Stimulated activated effector memory CD8-positive, alpha-beta T cell treated with anti-CD3 and anti-CD28 coated beads, Interleukin-12 subunit alpha, Interleukin-12 subunit beta, amount 100 ng/mL, for 72 hours (primary cell): ENCODE measurements around the gene AQP2.

Experiments used
- ATAC-seq: fragments of 150-1000 bp; cut with Tn5 transposase; 2 replicates; pipeline ENCODE4 v1.10.0; 2021
- DNase-seq, 2 donors: peaks; one replicate each; pipeline ENCODE4 v3.0.0; 2021 to 2022; ENCODE audit warnings: low spot score in 2 of 2
- H3K27ac Mint-ChIP-seq: one replicate; pipeline ENCODE4 v1.8.0; 2022; ENCODE audit warnings: mild to moderate bottlenecking, mixed read lengths
- H3K36me3 Mint-ChIP-seq: one replicate; pipeline ENCODE4 v1.8.0; 2022; ENCODE audit warnings: mild to moderate bottlenecking, mixed read lengths
- H3K4me1 Mint-ChIP-seq: one replicate; pipeline ENCODE4 v1.8.0; 2022; ENCODE audit warnings: mixed read lengths
- H3K4me3 Mint-ChIP-seq: one replicate; pipeline ENCODE4 v1.8.0; 2022; ENCODE audit warnings: mild to moderate bottlenecking, mixed read lengths
- H3K9me3 Mint-ChIP-seq: one replicate; pipeline ENCODE4 v1.8.0; 2022; ENCODE audit warnings: mixed read lengths

AQP2 gene

GRCh38 chr12:49944046-49944445 lies 6.5 kb upstream of the AQP2 start:
- DNase-seq (no peak), ATAC-seq (no peak)
- no peaks in the 10 kb centered on the region for H3K36me3 Mint-ChIP-seq
- H3K4me1 Mint-ChIP-seq: peaks cover 30% of the 10 kb centered on the region
- peak overlapping the region; percentile 90 for H3K27ac Mint-ChIP-seq
- no peak overlapping the region for H3K4me3 Mint-ChIP-seq
- H3K9me3 Mint-ChIP-seq: no peaks in the 10 kb centered on the region

DNA sequence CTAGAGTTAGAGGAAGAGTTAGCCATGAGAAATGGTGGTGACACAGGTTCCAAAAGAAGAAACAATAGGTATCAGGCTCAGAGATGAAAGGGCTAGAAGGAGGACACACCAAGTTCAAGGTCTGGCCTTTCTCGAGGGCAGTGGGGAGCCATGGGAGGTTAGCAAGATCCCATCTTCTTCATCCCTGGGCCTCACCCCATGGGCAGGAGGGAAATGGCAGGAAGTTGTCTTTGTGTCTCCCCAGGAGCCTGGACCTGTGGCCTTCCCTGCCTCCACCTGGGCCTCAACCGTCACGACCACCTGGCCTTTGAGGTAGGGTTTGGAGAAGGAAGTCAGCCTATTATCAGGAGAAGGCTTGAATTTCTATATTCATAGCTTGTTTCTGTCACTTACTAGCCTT lies 5.8 kb upstream of the AQP2 start:
- Mint-ChIP-seq H3K4me3 (peak overlapping the region; percentile 67), H3K4me1 (peaks cover 30% of the 10 kb centered on the region), H3K27ac (peak overlapping the region; percentile 90)

GRCh38 chr12:49945394-49946080 lies 5.0 kb upstream of the AQP2 start:
- Mint-ChIP-seq H3K4me1 (peaks cover 30% of the 10 kb centered on the region), H3K9me3 (no peaks in the 10 kb centered on the region), H3K27ac (peak overlapping the region; percentile 90), H3K4me3 (peak overlapping the region; percentile 67), H3K36me3 (no peaks in the 10 kb centered on the region)
- DNase-seq (peak; percentile 88 to 94), ATAC-seq (peak; percentile 97)

More for the DNA sequence above, 5.8 kb upstream of the AQP2 start:
- no peaks in the 10 kb centered on the region for H3K9me3 Mint-ChIP-seq
- DNase-seq (no peak), ATAC-seq (no peak)
- H3K36me3 Mint-ChIP-seq: no peaks in the 10 kb centered on the region

DNA sequence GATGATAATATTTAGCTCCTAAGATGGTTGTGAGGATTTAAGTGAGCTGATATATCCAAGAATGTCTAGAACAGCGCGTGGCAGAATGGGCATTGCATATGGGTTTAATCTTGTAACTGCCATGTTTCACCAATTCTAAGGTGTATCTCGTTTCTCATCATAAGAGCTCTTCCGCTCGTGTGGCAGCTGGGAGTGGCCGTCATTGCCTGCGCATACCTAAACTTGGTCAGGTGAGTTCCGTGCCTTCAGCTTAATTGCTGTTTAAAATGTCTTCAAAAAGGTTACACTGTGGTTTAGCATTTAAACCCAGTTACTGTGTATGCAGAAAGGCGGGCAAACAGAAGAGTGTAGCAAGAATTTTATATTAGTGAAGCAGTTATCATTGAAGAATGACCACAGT lies 4.5 kb upstream of the AQP2 start:
- no peaks in the 10 kb centered on the region for H3K36me3 Mint-ChIP-seq
- ATAC-seq (no peak), DNase-seq (no peak)
- peak overlapping the region; percentile 67 for H3K4me3 Mint-ChIP-seq
- H3K9me3 Mint-ChIP-seq: no peaks in the 10 kb centered on the region
- peaks cover 30% of the 10 kb centered on the region for H3K4me1 Mint-ChIP-seq
- peak overlapping the region; percentile 90 for H3K27ac Mint-ChIP-seq

DNA sequence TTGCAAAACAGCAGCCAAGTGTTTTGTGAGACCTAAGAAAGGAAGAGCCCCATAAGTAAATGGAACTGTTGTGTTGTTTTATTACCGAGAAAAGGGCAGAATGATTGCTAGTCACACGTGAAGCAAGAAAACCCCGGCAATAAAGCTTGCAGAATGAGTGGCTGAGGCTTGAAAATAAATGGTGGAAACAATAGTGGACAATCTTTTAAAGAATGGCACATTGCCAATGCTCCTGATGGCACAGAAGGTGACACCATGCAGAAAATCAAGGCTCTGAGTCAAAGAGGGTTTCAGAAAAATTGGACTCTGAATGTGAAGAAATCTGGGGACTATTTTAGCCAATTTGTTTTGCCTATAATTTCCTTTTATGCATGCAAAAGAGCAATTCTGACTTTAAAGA lies 4.0 kb upstream of the AQP2 start:
- peaks cover 30% of the 10 kb centered on the region for H3K4me1 Mint-ChIP-seq
- no peak overlapping the region for H3K4me3 Mint-ChIP-seq
- no peak overlapping the region for H3K27ac Mint-ChIP-seq

DNA sequence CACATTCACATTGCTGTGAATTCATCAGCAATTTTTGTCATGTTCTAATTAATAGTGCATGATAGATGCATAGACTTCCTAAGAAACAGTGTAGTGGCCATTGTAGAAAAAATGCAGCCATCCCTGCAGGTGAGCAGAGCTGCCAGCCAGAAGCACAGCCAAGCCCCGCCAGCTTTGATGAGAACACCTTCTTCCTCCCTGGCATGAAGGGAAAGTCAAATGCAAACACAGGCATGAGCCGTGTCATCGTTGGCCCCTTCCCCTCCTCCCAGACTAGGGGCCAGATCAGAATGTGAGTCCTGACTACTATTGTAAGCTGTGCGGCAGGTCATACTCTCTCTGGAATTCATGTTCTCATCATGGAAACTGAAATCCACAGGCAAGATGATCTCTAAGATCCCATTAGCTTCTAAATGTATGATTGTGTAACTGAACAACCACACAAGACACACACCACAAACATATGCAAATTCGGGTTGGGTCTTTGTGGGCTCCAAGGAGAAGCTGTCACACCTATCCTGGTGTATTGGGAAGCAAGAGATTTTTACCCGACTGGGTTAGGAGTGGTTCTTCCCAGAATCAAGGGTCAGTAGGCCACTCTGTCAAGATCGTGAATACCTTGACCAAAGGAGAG lies 2.8 kb upstream of the AQP2 start:
- no peaks in the 10 kb centered on the region for H3K9me3 Mint-ChIP-seq
- no peak overlapping the region for H3K4me3 Mint-ChIP-seq
- no peaks in the 10 kb centered on the region for H3K36me3 Mint-ChIP-seq
- H3K27ac Mint-ChIP-seq: no peak overlapping the region
- DNase-seq: no peak
- no peak for ATAC-seq
- peaks cover 29% of the 10 kb centered on the region for H3K4me1 Mint-ChIP-seq

More for the DNA sequence above, 4.0 kb upstream of the AQP2 start:
- Mint-ChIP-seq H3K9me3 (no peaks in the 10 kb centered on the region), H3K36me3 (no peaks in the 10 kb centered on the region)
- ATAC-seq: no peak
- DNase-seq: no peak

GRCh38 chr12:49948866-49949845 lies 1.4 kb upstream of the AQP2 start:
- Mint-ChIP-seq H3K4me1 (peaks cover 23% of the 10 kb centered on the region), H3K27ac (no peak overlapping the region), H3K4me3 (no peak overlapping the region), H3K36me3 (no peaks in the 10 kb centered on the region), H3K9me3 (no peaks in the 10 kb centered on the region)
- DNase-seq (no peak), ATAC-seq (no peak)

DNA sequence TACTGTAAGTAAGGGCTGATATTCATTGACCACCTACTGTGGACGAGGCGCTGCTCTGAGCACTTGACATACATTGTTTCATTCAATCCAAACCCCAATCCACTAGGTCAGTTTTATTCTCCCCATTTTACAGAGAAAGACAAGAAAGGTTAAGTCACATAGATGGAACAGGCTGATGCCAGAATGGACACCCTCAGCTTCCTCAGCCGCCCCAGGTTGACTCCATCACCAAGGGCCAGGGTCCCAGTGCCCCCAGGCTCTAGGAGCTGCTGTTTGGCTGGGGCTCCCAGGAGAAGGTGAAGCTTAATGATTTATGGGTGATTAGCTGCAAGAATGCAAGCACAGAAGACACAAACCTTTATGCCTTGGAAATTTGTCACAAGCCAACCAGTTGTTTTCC lies 671 bp upstream of the AQP2 start:
- ATAC-seq: no peak
- H3K4me1 Mint-ChIP-seq: peaks cover 16% of the 10 kb centered on the region
- H3K4me3 Mint-ChIP-seq: no peak overlapping the region

DNA sequence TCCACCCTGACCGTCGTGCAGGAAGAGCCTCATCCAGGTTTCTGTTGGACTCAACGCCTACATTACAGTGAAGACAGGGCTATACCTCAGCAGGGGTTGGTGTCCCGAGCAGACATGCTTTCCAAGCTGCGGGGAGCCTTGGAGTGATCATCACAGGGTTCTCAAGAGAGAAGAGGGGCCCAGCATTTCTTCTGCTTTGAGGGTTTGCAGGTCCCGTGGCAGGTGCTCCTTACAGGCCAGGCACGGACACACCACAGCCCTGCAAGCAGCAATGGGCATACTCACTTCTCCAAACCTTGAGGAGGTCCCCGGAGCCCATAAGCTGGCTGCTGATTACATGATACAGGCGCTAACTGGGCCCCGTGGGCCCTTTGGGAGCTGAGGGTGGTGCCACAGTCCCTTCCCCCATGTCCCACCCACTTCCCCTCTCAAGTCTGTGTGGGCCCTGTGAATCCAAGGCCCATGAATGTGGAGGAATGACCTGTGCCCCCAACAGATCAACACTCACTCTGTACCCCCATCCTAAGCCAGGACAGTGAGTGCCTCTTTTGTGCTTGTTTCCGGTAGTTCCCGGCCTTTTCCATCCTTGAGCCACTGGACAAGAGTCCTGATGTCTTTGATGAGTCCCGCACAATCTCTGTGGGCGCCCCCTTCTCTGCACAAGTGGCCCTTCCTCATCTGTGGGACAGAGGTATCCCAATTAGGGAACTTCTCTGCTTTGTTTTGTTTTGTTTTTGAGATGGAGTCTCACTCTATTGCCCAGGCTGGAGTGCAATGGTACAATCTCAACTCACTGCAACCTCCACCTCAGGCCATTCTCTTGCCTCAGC lies 1.1 kb downstream of the AQP2 start:
- peak overlapping the region; percentile 20 for H3K27ac Mint-ChIP-seq
- H3K36me3 Mint-ChIP-seq: no peaks in the 10 kb centered on the region
- ATAC-seq (no peak), DNase-seq (no peak)
- no peak overlapping the region for H3K4me3 Mint-ChIP-seq
- H3K4me1 Mint-ChIP-seq: no peaks in the 10 kb centered on the region
- H3K9me3 Mint-ChIP-seq: no peaks in the 10 kb centered on the region

More for the DNA sequence above, 671 bp upstream of the AQP2 start:
- H3K36me3 Mint-ChIP-seq: no peaks in the 10 kb centered on the region
- no peak overlapping the region for H3K27ac Mint-ChIP-seq
- H3K9me3 Mint-ChIP-seq: no peaks in the 10 kb centered on the region
- no peak for DNase-seq

GRCh38 chr12:49952391-49953055 lies 2.0 kb downstream of the AQP2 start:
- DNase-seq (no peak), ATAC-seq (no peak)
- Mint-ChIP-seq H3K4me1 (no peaks in the 10 kb centered on the region), H3K27ac (no peak overlapping the region), H3K36me3 (no peaks in the 10 kb centered on the region), H3K4me3 (no peak overlapping the region), H3K9me3 (no peaks in the 10 kb centered on the region)

- H3K36me3 Mint-ChIP-seq: no peaks in the 10 kb centered on the region
- no peak overlapping the region for H3K27ac Mint-ChIP-seq
- no peak overlapping the region for H3K4me3 Mint-ChIP-seq
- H3K4me1 Mint-ChIP-seq: no peaks in the 10 kb centered on the region
- ATAC-seq (no peak), DNase-seq (no peak)
- H3K9me3 Mint-ChIP-seq: no peaks in the 10 kb centered on the region
Measured at GRCh38 chr12:49953151-49953550, 2.6 kb downstream of the AQP2 start.

- Mint-ChIP-seq H3K27ac (no peak overlapping the region), H3K4me3 (no peak overlapping the region), H3K4me1 (no peaks in the 10 kb centered on the region), H3K9me3 (no peaks in the 10 kb centered on the region), H3K36me3 (no peaks in the 10 kb centered on the region)
- ATAC-seq: no peak
- no peak for DNase-seq
Measured at GRCh38 chr12:49953961-49954846, 3.7 kb downstream of the AQP2 start.

GRCh38 chr12:49954863-49955830 lies 4.6 kb downstream of the AQP2 start:
- H3K27ac Mint-ChIP-seq: no peak overlapping the region
- peaks cover 1% of the 10 kb centered on the region for H3K4me1 Mint-ChIP-seq
- ATAC-seq (peak; percentile 9), DNase-seq (no peak)
- H3K9me3 Mint-ChIP-seq: no peaks in the 10 kb centered on the region
- H3K4me3 Mint-ChIP-seq: no peak overlapping the region
- H3K36me3 Mint-ChIP-seq: no peaks in the 10 kb centered on the region
